ENCODE data around the gene TRPC4AP.

The TRPC4AP gene

DNA sequence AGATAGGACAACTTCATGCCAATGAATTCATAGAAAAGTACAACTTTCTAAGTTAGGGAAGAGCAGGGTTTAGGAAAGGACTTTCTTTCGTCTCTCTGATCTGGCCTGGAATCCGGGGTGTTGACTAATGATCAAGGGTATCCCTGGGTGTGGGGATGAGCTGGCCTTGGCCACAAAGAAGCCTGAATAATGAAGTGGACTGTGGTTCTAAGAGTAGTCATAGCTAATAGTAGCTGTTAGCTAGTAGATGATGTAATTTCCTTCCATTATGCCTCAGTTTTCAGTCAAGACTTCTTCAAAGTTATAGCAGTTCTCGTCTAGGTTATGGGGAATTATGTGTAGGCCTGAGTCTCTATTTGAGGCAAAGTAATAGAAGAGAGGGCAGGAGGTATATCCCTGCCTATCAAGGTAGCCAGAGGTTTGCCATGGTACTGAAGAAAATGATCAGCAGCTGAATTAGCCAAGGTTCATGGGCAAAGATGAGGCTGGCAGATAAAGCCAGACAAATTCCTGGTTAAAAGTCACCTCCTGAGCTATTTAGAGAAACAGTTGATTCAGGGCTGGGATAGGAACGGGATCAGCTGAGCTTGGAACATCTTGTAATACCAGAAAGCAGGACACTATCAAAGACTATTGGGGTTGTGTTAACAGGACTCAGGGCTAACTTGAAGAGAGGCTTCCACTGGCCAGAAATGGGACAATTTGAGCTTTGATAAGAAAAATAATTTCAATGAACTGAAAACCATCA is 18.7 kb upstream of the TRPC4AP start:
- H3K9ac ChIP-seq (ENCODE audit: low read depth, low read length, poor library complexity, severe bottlenecking): no peak overlapping the region
- no peak overlapping the region for H3K4me2 ChIP-seq (ENCODE audit: low read depth, low read length, poor library complexity, severe bottlenecking)
- H2AFZ ChIP-seq (ENCODE audit: low read length): no peak overlapping the region
- no peak overlapping the region for H3K4me3 ChIP-seq (ENCODE audit: low read length, poor library complexity, severe bottlenecking)
- H3K27me3 ChIP-seq (ENCODE audit: insufficient read depth, low read length, poor library complexity, severe bottlenecking): no peaks in the 10 kb centered on the region
- H3K79me2 ChIP-seq (ENCODE audit: insufficient read depth, low read length): no peaks in the 10 kb centered on the region
- no peak for TF ChIP-seq EZH2phosphoT487 (IDR thresholded peaks at IDR 0.05; ENCODE audit: borderline replicate concordance)
- TF ChIP-seq, protein P1, sequence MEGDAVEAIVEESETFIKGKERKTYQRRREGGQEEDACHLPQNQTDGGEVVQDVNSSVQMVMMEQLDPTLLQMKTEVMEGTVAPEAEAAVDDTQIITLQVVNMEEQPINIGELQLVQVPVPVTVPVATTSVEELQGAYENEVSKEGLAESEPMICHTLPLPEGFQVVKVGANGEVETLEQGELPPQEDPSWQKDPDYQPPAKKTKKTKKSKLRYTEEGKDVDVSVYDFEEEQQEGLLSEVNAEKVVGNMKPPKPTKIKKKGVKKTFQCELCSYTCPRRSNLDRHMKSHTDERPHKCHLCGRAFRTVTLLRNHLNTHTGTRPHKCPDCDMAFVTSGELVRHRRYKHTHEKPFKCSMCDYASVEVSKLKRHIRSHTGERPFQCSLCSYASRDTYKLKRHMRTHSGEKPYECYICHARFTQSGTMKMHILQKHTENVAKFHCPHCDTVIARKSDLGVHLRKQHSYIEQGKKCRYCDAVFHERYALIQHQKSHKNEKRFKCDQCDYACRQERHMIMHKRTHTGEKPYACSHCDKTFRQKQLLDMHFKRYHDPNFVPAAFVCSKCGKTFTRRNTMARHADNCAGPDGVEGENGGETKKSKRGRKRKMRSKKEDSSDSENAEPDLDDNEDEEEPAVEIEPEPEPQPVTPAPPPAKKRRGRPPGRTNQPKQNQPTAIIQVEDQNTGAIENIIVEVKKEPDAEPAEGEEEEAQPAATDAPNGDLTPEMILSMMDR (conservative IDR thresholded peaks at IDR 0.05; ENCODE audit: low read length): no peak
- no peaks in the 10 kb centered on the region for H3F3A ChIP-seq (ENCODE audit: low read depth)
- no peaks in the 10 kb centered on the region for H4K20me1 ChIP-seq (ENCODE audit: insufficient read depth, low read length, poor library complexity, severe bottlenecking)
- peaks cover 5% of the 10 kb centered on the region; the same call in 1 of the 2 replicates for H3K36me3 ChIP-seq (ENCODE audit: insufficient read depth, low read length)
- no peaks in the 10 kb centered on the region for H3K9me3 ChIP-seq (ENCODE audit: insufficient read depth, low read depth, low read length)
- no peaks in the 10 kb centered on the region for H3K4me1 ChIP-seq (ENCODE audit: insufficient read depth, low read length, poor library complexity, severe bottlenecking)
- no peaks in the 10 kb centered on the region for H3K9me2 ChIP-seq (replicated peaks; ENCODE audit: low read depth, low read length)

DNA sequence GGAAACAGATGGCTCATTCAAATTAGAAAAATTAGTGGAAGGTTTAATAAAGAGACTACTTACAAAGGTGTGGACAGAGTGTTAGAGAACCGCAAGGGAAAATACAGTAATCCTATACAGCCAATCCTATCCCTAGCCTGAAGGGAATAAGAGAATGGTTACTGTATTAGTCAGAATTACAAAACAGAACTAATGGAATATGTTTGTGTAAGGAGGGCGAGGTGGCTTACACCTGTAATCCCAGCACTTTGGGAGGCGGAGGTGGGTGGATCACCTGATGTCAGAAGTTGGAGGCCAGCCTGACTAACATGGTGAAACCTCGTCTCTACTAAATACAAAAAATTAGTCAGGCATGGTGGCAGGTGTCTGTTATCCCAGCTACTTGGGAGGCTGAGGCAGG is 16.3 kb upstream of the TRPC4AP start:
- H3K4me2 ChIP-seq (ENCODE audit: low read depth, low read length, poor library complexity, severe bottlenecking): no peak overlapping the region
- H3K9me2 ChIP-seq (replicated peaks; ENCODE audit: low read depth, low read length): no peaks in the 10 kb centered on the region
- no peaks in the 10 kb centered on the region for H3K4me1 ChIP-seq (ENCODE audit: insufficient read depth, low read length, poor library complexity, severe bottlenecking)
- no peak overlapping the region for H2AFZ ChIP-seq (ENCODE audit: low read length)
- H3K9ac ChIP-seq (ENCODE audit: low read depth, low read length, poor library complexity, severe bottlenecking): no peak overlapping the region
- H3K27me3 ChIP-seq (ENCODE audit: insufficient read depth, low read length, poor library complexity, severe bottlenecking): no peaks in the 10 kb centered on the region
- no peaks in the 10 kb centered on the region for H4K20me1 ChIP-seq (ENCODE audit: insufficient read depth, low read length, poor library complexity, severe bottlenecking)
- no peaks in the 10 kb centered on the region for H3K36me3 ChIP-seq (ENCODE audit: insufficient read depth, low read length)
- H3F3A ChIP-seq (ENCODE audit: low read depth): no peaks in the 10 kb centered on the region
- no peaks in the 10 kb centered on the region for H3K79me2 ChIP-seq (ENCODE audit: insufficient read depth, low read length)
- H3K9me3 ChIP-seq (ENCODE audit: insufficient read depth, low read depth, low read length): no peaks in the 10 kb centered on the region
- no peak overlapping the region for H3K4me3 ChIP-seq (ENCODE audit: low read length, poor library complexity, severe bottlenecking)
- TF ChIP-seq, protein P1 (conservative IDR thresholded peaks at IDR 0.05; ENCODE audit: low read length): no peak
- TF ChIP-seq EZH2phosphoT487 (IDR thresholded peaks at IDR 0.05; ENCODE audit: borderline replicate concordance): no peak

DNA sequence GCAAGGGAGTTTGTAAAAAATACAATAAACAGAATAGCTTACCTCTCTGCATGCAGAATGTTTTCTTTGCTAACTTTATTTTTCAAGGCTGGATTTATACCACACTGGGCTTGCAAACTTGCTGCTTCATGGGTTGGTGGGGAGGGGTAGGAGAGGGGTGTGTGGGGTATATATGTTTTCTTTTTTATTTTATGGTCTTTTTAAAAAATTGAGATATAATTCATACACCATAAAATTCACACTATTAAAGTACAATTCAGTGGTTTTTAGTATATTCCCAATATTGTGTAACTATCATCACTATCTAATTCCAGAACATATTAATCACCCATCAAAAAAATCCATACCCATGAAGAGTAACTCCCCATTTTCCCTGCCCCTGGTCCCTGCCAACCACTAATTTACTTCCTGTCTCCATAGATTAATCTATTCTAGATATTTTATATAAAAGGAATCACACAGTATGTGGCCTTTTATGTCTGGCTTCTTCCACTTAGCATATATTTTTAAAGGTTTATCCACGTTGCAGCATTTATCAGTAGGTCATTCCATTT is 14.3 kb upstream of the TRPC4AP start:
- Histone ChIP-seq H3K27me3 (ENCODE audit: insufficient read depth, low read length, poor library complexity, severe bottlenecking) (no peaks in the 10 kb centered on the region), H3F3A (ENCODE audit: low read depth) (no peaks in the 10 kb centered on the region), H3K4me1 (ENCODE audit: insufficient read depth, low read length, poor library complexity, severe bottlenecking) (no peaks in the 10 kb centered on the region), H3K4me3 (ENCODE audit: low read length, poor library complexity, severe bottlenecking) (no peak overlapping the region), H3K9ac (ENCODE audit: low read depth, low read length, poor library complexity, severe bottlenecking) (no peak overlapping the region), H3K9me2 (replicated peaks; ENCODE audit: low read depth, low read length) (no peaks in the 10 kb centered on the region), H3K4me2 (ENCODE audit: low read depth, low read length, poor library complexity, severe bottlenecking) (no peak overlapping the region), H3K9me3 (ENCODE audit: insufficient read depth, low read depth, low read length) (no peaks in the 10 kb centered on the region), H2AFZ (ENCODE audit: low read length) (no peak overlapping the region), H3K36me3 (ENCODE audit: insufficient read depth, low read length) (no peaks in the 10 kb centered on the region), H4K20me1 (ENCODE audit: insufficient read depth, low read length, poor library complexity, severe bottlenecking) (no peaks in the 10 kb centered on the region), H3K79me2 (ENCODE audit: insufficient read depth, low read length) (no peaks in the 10 kb centered on the region)
- TF ChIP-seq, protein P1 (conservative IDR thresholded peaks at IDR 0.05; ENCODE audit: low read length): no peak
- no peak for TF ChIP-seq EZH2phosphoT487 (IDR thresholded peaks at IDR 0.05; ENCODE audit: borderline replicate concordance)

Data from Loucy (cell line).